Retina (tissue), 1 donor: Measurements from ENCODE around the gene ZP3.
"Not testable (repeated sequence)": the region's sequence is repeated elsewhere in the genome, so short reads cannot be mapped to it uniquely, and the experiment has no call there.

ENCODE experiments used
- DNase-seq: peaks from one replicate; pipeline ENCODE4 v3.0.0-alpha.2; 2016

Gene ZP3

GRCh38 chr7:76443846-76444245, 19.1 kb downstream of the ZP3 start:
- not testable (repeated sequence) for DNase-seq

GRCh38 chr7:76445577-76446008, 20.8 kb downstream of the ZP3 start:
- DNase-seq: not testable (repeated sequence)

GRCh38 chr7:76457017-76457416, 32.3 kb downstream of the ZP3 start:
- not testable (repeated sequence) for DNase-seq

- DNase-seq: not testable (repeated sequence)
Observed at GRCh38 chr7:76458504-76458903, 33.8 kb downstream of the ZP3 start.

- DNase-seq: not testable (repeated sequence)
Observed at GRCh38 chr7:76460767-76461166, 36.0 kb downstream of the ZP3 start.

GRCh38 chr7:76461464-76462101, 36.8 kb downstream of the ZP3 start, which contains the start of gene DTX2:
Gene DTX2 (plus strand): TSS chr7:76461709. CDS start chr7:76480510, 18,801 bp downstream.
- not testable (repeated sequence) for DNase-seq

GRCh38 chr7:76462271-76462882, 37.6 kb downstream of the ZP3 start:
- DNase-seq: not testable (repeated sequence)

GRCh38 chr7:76464959-76465358, 40.2 kb downstream of the ZP3 start:
- not testable (repeated sequence) for DNase-seq

- DNase-seq: not testable (repeated sequence)
Observed at GRCh38 chr7:76465950-76466349, 41.2 kb downstream of the ZP3 start.

GRCh38 chr7:76467743-76468404, 43.1 kb downstream of the ZP3 start:
- not testable (repeated sequence) for DNase-seq

- DNase-seq: not testable (repeated sequence)
Observed at GRCh38 chr7:76471556-76472221, 46.9 kb downstream of the ZP3 start.

- DNase-seq: not testable (repeated sequence)
Observed at GRCh38 chr7:76473097-76473496, 48.3 kb downstream of the ZP3 start.

GRCh38 chr7:76476280-76476679, 51.5 kb downstream of the ZP3 start:
- not testable (repeated sequence) for DNase-seq

- DNase-seq: not testable (repeated sequence)
Observed at GRCh38 chr7:76476742-76477474, 52.2 kb downstream of the ZP3 start.

- DNase-seq: not testable (repeated sequence)
Observed at GRCh38 chr7:76479628-76480027, 54.9 kb downstream of the ZP3 start.

GRCh38 chr7:76480403-76481253, 55.9 kb downstream of the ZP3 start:
- DNase-seq: not testable (repeated sequence)

- not testable (repeated sequence) for DNase-seq
Observed at GRCh38 chr7:76482660-76483059, 57.9 kb downstream of the ZP3 start.

GRCh38 chr7:76483081-76483480, 58.3 kb downstream of the ZP3 start:
- DNase-seq: not testable (repeated sequence)

GRCh38 chr7:76484456-76484855, 59.7 kb downstream of the ZP3 start:
- not testable (repeated sequence) for DNase-seq

GRCh38 chr7:76485822-76486610, 61.3 kb downstream of the ZP3 start:
- DNase-seq: not testable (repeated sequence)

- not testable (repeated sequence) for DNase-seq
Observed at GRCh38 chr7:76486618-76487017, 61.9 kb downstream of the ZP3 start.
